HUES64 (cell line): ENCODE results near the gene TPD52L1.
"Not testable (repeated sequence)": the region's sequence is repeated elsewhere in the genome, so short reads cannot be mapped to it uniquely, and the experiment has no call there.

Experiments used
- H3K27ac ChIP-seq: 2 replicates; pipeline ENCODE4 v1.7.0; 2013; ENCODE audit warnings: low read depth, low read length, inconsistent platforms
- H3K27me3 ChIP-seq: 2 replicates; pipeline ENCODE4 v1.6.1; 2013; ENCODE audit warnings: mild to moderate bottlenecking, low read length; ENCODE audit not compliant: insufficient read depth
- H3K36me3 ChIP-seq: 2 replicates; pipeline ENCODE4 v1.6.1; 2013; ENCODE audit warnings: mild to moderate bottlenecking, low read length; ENCODE audit not compliant: insufficient read depth
- H3K4me1 ChIP-seq: 2 replicates; pipeline ENCODE4 v1.6.1; 2013; ENCODE audit warnings: mild to moderate bottlenecking, low read length, moderate library complexity; ENCODE audit not compliant: insufficient read depth
- H3K4me3 ChIP-seq: 2 replicates; pipeline ENCODE4 v1.5.1; 2013; ENCODE audit warnings: mild to moderate bottlenecking, low read length, moderate library complexity
- H3K9ac ChIP-seq: 2 replicates; pipeline ENCODE4 v1.6.1; 2013; ENCODE audit warnings: mild to moderate bottlenecking, low read depth, low read length
- H3K9me3 ChIP-seq: 2 replicates; pipeline ENCODE4 v1.6.1; 2013; ENCODE audit warnings: low read depth, low read length; ENCODE audit not compliant: insufficient read depth
- WGBS: fragments of 150-250, 120-280 bp; methylation state at CpG from one replicate; pipeline ENCODE4 v1.1.7; 2013; ENCODE audit warnings: missing lambda C conversion rate; 5-methylcytosine and 5-hydroxymethylcytosine counted together

TPD52L1 gene

DNA sequence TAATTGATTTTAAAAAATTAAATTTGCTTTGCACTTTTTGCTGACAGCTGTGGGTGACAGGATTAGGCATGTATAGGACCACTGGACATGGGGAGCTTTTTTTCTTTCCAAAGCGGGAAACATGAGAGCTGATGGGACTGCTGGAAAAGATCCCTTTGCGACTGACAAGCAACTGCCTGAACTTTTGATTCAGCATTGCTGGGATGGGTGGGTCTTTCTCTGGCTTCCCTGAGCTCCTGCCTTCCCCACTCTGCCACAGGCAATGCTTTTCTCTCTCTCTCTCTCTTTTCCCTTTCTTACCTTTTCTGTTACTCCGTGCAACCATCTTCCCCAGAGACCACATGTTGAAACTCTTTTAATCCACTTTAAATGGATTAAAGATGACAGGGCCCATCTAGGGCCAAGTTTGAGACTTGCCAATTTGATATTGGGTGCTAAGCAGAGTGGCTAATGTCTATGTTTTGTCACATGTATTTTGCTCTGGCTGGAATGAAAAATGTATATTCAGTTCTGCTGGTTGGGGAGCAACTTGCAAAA lies 33.5 kb upstream of the TPD52L1 start:
- peaks cover 9% of the 10 kb centered on the region for H3K4me1 ChIP-seq
- no peaks in the 10 kb centered on the region for H3K27me3 ChIP-seq
- H3K27ac ChIP-seq, result no peak overlapping the region
- no peak overlapping the region for H3K9ac ChIP-seq
- 69% methylated on average over 3 of the region's 3 CpGs for WGBS
- H3K9me3 ChIP-seq, result no peaks in the 10 kb centered on the region
- no peak overlapping the region for H3K4me3 ChIP-seq
- H3K36me3 ChIP-seq, result no peaks in the 10 kb centered on the region

GRCh38 chr6:125121894-125122293 lies 31.7 kb upstream of the TPD52L1 start:
- Histone ChIP-seq H3K36me3 (no peaks in the 10 kb centered on the region), H3K9me3 (0 out of 2 replicates have a peak, but pooled peaks cover 3% of the 10 kb centered on the region), H3K4me3 (no peak overlapping the region), H3K27me3 (no peaks in the 10 kb centered on the region), H3K9ac (no peak overlapping the region), H3K27ac (no peak overlapping the region), H3K4me1 (peaks cover 9% of the 10 kb centered on the region)
- WGBS, result 83% methylated on average over 1 of the region's 1 CpG

DNA sequence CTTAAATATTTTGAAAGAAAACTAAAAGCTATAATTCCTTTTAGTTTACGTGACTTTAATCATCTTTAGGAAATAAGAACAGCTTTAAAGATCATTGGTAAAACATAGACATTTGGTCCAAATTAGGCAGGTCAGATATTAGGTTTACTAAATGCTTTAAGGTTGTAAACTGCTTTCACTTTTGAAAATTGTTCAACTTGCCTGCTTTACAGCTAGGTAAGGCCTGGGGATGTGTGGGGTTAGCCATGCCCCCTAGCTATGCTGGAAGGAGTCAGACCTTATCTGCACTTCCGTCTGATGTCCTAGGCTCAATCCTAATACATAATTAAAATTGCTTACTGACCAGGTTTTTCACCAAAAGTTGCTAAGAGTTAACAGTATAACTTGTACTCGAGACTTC lies 30.5 kb upstream of the TPD52L1 start:
- Histone ChIP-seq H3K27me3 (no peaks in the 10 kb centered on the region), H3K9me3 (0 out of 2 replicates have a peak, but pooled peaks cover 3% of the 10 kb centered on the region), H3K9ac (no peak overlapping the region), H3K27ac (no peak overlapping the region), H3K4me3 (no peak overlapping the region), H3K4me1 (peaks cover 9% of the 10 kb centered on the region), H3K36me3 (no peaks in the 10 kb centered on the region)
- WGBS, result 96% methylated on average over 3 of the region's 3 CpGs

DNA sequence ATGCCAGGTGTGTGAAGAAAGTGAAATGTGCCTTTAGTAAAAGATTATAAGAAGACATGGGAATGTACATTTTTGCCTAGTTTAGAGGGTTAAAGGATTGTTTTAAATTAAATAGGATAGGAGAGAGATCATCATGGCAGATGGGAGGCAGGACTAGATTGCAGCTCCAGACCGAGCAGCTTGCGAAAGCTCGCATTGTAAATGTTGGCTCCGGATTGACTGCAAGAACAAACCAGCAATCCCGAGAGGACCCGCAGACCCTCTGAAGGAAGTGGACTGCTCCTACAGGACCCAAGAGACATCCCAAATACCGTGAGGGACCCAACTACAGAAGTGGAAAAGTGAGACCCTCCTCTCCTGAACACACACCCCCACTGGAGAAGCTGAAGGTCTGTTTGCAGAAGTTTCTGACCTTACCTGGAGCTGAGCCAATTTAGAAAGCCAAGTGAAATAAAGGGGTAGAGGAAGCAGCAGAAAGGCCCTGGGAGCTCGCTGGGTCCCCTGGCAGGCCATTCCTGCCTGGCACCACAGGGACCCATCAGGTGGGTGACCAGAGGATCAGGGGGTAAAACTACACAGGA lies 30.0 kb upstream of the TPD52L1 start:
- Histone ChIP-seq H3K4me1 (peaks cover 9% of the 10 kb centered on the region), H3K9ac (no peak overlapping the region), H3K9me3 (0 out of 2 replicates have a peak, but pooled peaks cover 3% of the 10 kb centered on the region), H3K27me3 (no peaks in the 10 kb centered on the region), H3K4me3 (no peak overlapping the region), H3K27ac (no peak overlapping the region), H3K36me3 (no peaks in the 10 kb centered on the region)
- WGBS, result 86% methylated on average over 8 of the region's 8 CpGs

DNA sequence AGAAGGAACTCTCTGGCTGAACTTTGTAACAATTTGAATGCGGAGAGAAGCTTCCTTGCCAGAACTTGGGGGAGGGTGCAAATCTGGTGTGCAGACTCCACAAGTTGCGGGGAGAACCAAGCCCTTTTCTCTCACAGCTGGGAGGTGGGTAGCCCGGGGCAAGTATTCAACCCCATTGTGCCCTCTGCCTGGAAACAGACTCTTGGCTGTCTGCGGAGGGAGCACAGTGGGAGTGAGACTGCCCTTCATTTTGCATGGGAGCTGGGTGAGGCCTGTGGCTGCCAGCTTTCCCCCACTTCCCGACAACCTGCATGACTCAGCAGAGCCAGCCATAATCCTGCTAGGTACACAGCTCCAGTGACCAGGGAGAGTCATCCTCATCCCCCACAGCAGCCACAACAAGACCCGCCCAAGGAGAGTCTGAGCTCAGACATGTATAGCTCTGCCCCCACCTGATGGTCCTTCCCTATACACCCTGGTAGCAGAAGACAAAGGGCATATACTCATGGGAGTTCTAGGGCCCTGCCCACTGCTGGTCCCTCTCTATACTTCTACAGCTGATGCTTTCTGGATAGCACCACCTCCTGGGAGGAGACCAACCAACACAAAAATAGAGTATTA lies 29.4 kb upstream of the TPD52L1 start:
- Histone ChIP-seq H3K4me1 (peaks cover 9% of the 10 kb centered on the region), H3K9me3 (0 out of 2 replicates have a peak, but pooled peaks cover 3% of the 10 kb centered on the region), H3K36me3 (no peaks in the 10 kb centered on the region), H3K27ac (no peak overlapping the region), H3K9ac (no peak overlapping the region), H3K27me3 (no peaks in the 10 kb centered on the region), H3K4me3 (no peak overlapping the region)
- 91% methylated on average over 6 of the region's 6 CpGs for WGBS

DNA sequence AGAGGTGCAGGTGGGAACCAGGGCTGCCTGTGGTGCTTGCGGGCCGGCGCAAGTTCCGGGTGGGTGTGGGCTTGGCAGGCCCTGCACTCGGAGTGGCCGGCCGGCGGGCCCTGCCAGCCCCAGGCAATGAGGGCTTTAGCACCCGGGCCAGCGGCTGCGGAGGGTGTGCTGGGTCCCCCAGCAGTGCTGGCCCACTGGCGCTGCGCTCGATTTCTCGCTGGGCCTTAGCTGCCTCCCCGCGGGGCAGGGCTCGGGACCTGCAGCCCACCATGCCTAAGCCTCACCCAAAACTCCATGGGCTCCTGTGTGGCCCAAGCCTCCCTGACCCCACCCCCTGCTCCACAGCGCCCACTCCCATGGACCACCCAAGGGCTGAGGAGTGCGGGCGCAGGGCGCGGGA lies 27.7 kb upstream of the TPD52L1 start:
- not testable (repeated sequence) for H3K4me3 ChIP-seq, H3K9me3 ChIP-seq, H3K27ac ChIP-seq, H3K27me3 ChIP-seq, H3K9ac ChIP-seq, H3K36me3 ChIP-seq, H3K4me1 ChIP-seq
- 97% methylated on average over 23 of the region's 23 CpGs for WGBS

GRCh38 chr6:125129354-125129753 lies 24.2 kb upstream of the TPD52L1 start:
- Histone ChIP-seq H3K4me3 (no peak overlapping the region), H3K36me3 (no peaks in the 10 kb centered on the region), H3K27ac (no peak overlapping the region), H3K9ac (no peak overlapping the region), H3K4me1 (no peaks in the 10 kb centered on the region), H3K27me3 (no peaks in the 10 kb centered on the region), H3K9me3 (0 out of 2 replicates have a peak, but pooled peaks cover 3% of the 10 kb centered on the region)
- 87% methylated on average over 4 of the region's 4 CpGs for WGBS

DNA sequence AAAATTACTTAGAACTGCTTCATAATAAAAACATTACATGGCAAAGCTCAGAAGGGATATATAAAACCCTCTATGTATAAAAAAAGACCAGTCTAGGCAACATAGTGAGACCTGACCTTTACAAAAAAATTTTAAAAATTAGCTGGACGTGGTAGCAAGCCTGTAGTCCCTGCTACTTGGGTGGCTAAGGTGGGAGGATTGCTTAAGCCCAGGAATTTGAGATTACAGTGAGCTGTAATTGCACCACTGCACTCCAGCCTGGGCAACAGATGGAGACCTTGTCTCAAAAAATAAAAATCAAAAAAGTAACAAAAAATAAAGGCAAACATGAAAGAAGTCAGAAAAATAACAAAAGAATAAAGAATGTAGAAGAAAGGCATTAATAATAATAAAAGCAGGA lies 21.5 kb upstream of the TPD52L1 start:
- Histone ChIP-seq H3K9ac (no peak overlapping the region), H3K9me3 (no peaks in the 10 kb centered on the region), H3K4me1 (no peaks in the 10 kb centered on the region), H3K27me3 (no peaks in the 10 kb centered on the region), H3K27ac (no peak overlapping the region), H3K4me3 (no peak overlapping the region), H3K36me3 (no peaks in the 10 kb centered on the region)
- 83% methylated on average over 1 of the region's 1 CpG for WGBS

DNA sequence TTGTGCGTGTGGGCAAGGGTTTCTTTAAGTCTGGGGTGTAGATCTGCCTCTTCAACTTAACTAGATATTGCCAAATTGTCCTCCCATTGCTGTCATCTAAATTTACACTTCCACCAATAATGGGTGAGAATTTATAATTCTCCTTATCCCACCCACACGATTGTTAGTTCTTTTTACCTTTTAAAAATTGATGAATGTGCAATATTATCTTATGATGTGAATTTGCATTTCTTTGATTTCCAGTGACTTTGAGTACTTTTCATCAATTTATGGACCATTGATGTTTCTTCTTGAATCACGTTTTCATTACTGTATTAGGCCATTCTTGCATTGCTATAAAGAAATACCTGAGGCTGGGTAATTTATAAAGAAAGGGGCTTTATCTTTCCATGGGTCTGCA lies 17.2 kb upstream of the TPD52L1 start:
- no peaks in the 10 kb centered on the region for H3K36me3 ChIP-seq
- H3K9me3 ChIP-seq, result no peaks in the 10 kb centered on the region
- H3K4me1 ChIP-seq, result no peaks in the 10 kb centered on the region
- no peaks in the 10 kb centered on the region for H3K27me3 ChIP-seq
- no peak overlapping the region for H3K4me3 ChIP-seq
- no peak overlapping the region for H3K27ac ChIP-seq
- no peak overlapping the region for H3K9ac ChIP-seq
- WGBS, result 100% methylated on average over 2 of the region's 3 CpGs

DNA sequence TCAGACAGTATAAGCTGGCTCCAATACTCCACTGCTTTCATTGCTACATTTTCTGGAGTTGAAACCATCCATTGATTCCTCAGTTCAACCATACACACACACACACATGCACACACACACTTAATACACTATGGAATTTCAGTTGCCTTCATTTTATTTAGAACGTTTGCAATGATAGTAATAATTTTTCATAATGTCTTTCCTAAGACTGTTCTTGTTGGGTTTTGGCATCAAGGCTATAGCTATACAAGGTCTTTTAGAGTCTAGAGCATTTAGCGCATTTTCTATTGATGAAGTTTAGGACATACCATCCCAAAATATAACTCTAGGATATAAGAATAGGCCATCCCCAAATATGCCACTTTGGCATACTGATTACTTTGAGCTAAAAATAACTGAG lies 15.5 kb upstream of the TPD52L1 start:
- H3K27me3 ChIP-seq, result no peaks in the 10 kb centered on the region
- H3K9me3 ChIP-seq, result peaks cover 1% of the 10 kb centered on the region; the same call in 1 of the 2 replicates
- no peaks in the 10 kb centered on the region for H3K4me1 ChIP-seq
- H3K27ac ChIP-seq, result no peak overlapping the region
- no peaks in the 10 kb centered on the region for H3K36me3 ChIP-seq
- no peak overlapping the region for H3K9ac ChIP-seq
- no peak overlapping the region for H3K4me3 ChIP-seq
- 94% methylated on average over 2 of the region's 2 CpGs for WGBS

DNA sequence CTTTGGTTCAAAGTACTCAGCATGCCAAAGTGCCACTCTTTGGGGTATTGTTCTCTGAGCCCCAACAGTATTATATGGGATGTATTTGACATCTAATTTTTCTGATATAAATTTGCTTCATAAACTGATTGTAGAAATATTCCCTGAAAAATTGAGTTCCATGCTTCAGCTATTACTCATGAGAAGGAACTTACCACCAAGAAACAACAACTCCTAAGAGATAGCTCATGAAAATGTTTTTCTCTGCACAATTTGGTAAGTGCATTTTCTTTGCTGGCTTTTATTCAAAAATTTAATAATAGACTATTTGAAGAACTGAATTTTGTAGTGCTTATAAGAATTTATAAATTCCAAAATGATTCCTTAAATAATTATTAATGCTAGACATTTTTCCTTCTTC lies 12.8 kb upstream of the TPD52L1 start:
- Histone ChIP-seq H3K36me3 (no peaks in the 10 kb centered on the region), H3K4me3 (no peak overlapping the region), H3K27me3 (no peaks in the 10 kb centered on the region), H3K9ac (no peak overlapping the region), H3K27ac (no peak overlapping the region), H3K4me1 (no peaks in the 10 kb centered on the region), H3K9me3 (peaks cover 9% of the 10 kb centered on the region)
